ENCODE measurements around the gene GSKIP.

GSKIP gene

GRCh38 chr14:96362965-96363750 lies at the start of gene GSKIP, which contains the start of gene ATG2B:
GSKIP (plus strand) TSS chr14:96363526; CDS start chr14:96382248, 18,722 bp downstream.
ATG2B (minus strand) TSS chr14:96363341; CDS start chr14:96362976, 365 bp downstream.
- no peak for TF ChIP-seq CTCF (IDR thresholded peaks at IDR 0.05; ENCODE audit: unreplicated experiment in 3 of 3)
- Mint-ChIP-seq H3K9me3 (no peaks in the 10 kb centered on the region), H3K4me3 (peak within 1 kb of the TSS; percentile 95 to 97 (median 95)), H3K36me3 (ENCODE audit: low read depth) (peaks cover 4% of the 10 kb centered on the region), H3K4me1 (peaks cover 44% of the 10 kb centered on the region), H3K27ac (peak within 1 kb of the TSS; percentile 83 to 93 (median 92)), H3K27me3 (ENCODE audit: low read depth) (no peaks in the 10 kb centered on the region)

DNA sequence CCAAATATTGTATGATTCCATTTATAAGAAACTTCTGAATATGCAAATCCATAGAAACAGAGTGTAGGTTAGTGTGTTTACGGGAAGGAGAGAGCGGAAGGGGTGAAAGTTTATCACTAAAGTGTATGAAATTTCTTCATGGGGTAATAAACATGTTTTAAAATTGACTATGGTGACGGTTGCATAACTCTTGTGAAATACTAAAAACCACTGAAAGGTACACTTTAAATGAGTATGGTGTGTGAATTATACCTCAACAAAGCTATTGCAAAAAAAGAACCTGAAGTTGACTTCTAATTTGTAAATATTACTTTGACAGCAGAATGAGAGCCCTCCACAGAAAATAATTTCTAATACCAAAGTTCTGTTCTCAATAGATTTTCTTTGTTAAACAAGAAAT lies 47.2 kb upstream of the GSKIP start:
- no peaks in the 10 kb centered on the region for H3K9me3 Mint-ChIP-seq
- no peaks in the 10 kb centered on the region for H3K4me1 Mint-ChIP-seq
- no peak for TF ChIP-seq CTCF (IDR thresholded peaks at IDR 0.05; ENCODE audit: unreplicated experiment in 3 of 3)
- no peaks in the 10 kb centered on the region for H3K27me3 Mint-ChIP-seq (ENCODE audit: low read depth)
- no peak overlapping the region for H3K27ac Mint-ChIP-seq
- no peak overlapping the region for H3K4me3 Mint-ChIP-seq
- peaks cover 56% of the 10 kb centered on the region for H3K36me3 Mint-ChIP-seq (ENCODE audit: low read depth)

DNA sequence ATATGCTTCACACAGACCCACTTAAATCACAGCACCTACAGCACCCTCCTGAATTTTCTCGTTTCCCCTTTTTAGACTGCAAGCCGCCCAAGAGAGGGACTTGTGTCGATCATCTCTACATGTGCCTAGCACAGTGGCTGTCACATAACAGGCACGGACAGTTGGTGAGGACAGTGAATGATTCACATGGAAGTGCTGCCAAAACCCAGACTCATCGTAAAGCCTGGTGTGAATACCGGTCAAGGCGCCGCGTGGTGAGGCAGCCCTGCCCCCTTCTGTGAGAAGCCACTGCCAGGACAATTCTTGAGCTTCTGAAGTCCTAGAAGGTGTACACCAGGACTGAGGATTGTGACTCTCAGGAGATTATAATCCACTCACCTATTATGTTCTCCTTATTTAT lies 44.5 kb upstream of the GSKIP start:
- Mint-ChIP-seq H3K9me3 (no peaks in the 10 kb centered on the region), H3K4me1 (no peaks in the 10 kb centered on the region), H3K4me3 (no peak overlapping the region), H3K27me3 (ENCODE audit: low read depth) (no peaks in the 10 kb centered on the region), H3K27ac (no peak overlapping the region), H3K36me3 (ENCODE audit: low read depth) (peaks cover 58% of the 10 kb centered on the region)
- TF ChIP-seq CTCF (IDR thresholded peaks at IDR 0.05; ENCODE audit: unreplicated experiment in 3 of 3): no peak

DNA sequence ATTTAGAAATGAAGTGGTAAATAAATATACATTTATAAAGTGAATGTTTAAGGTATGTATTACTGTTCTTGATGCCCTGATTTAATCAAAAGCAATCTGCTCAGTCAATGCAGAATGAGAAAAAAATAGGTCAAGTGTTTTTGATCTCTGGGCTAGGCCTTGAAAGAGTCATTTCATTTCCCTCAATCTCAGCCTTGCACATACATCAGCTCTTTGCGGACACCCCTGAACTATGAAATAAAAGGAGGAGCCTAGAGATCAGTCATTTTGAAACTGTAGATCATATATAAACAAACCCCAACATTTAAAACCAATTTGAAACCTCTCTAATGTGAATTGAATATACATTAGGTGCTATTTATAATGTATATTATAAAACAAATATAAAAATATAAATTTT lies 42.7 kb upstream of the GSKIP start:
- no peaks in the 10 kb centered on the region for H3K9me3 Mint-ChIP-seq
- no peaks in the 10 kb centered on the region for H3K4me1 Mint-ChIP-seq
- no peaks in the 10 kb centered on the region for H3K27me3 Mint-ChIP-seq (ENCODE audit: low read depth)
- TF ChIP-seq CTCF (IDR thresholded peaks at IDR 0.05; ENCODE audit: unreplicated experiment in 3 of 3): no peak
- no peak overlapping the region for H3K4me3 Mint-ChIP-seq
- H3K27ac Mint-ChIP-seq: no peak overlapping the region
- peaks cover 59% of the 10 kb centered on the region for H3K36me3 Mint-ChIP-seq (ENCODE audit: low read depth)

DNA sequence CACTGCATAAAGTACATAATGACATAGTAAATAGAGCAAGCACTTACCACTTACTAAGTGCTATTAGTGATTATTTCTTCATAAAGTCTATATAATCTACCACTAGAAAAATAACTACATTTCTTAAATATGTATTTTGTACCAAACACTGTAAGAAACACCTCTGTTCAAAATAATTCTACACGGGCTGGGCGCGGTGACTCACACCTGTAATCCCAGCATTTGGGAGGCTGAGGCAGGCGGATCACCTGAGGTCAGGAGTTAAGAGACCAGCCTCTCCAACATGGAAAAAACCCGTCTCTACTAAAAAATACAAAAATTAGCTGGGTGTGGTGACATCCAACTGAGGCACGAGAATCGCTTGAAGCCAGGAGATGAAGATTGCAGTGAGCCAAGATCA lies 39.1 kb upstream of the GSKIP start:
- H3K4me1 Mint-ChIP-seq: no peaks in the 10 kb centered on the region
- no peak overlapping the region for H3K4me3 Mint-ChIP-seq
- H3K27ac Mint-ChIP-seq: no peak overlapping the region
- peaks cover 46% of the 10 kb centered on the region for H3K36me3 Mint-ChIP-seq (ENCODE audit: low read depth)
- no peaks in the 10 kb centered on the region for H3K9me3 Mint-ChIP-seq
- no peaks in the 10 kb centered on the region for H3K27me3 Mint-ChIP-seq (ENCODE audit: low read depth)
- no peak for TF ChIP-seq CTCF (IDR thresholded peaks at IDR 0.05; ENCODE audit: unreplicated experiment in 3 of 3)

DNA sequence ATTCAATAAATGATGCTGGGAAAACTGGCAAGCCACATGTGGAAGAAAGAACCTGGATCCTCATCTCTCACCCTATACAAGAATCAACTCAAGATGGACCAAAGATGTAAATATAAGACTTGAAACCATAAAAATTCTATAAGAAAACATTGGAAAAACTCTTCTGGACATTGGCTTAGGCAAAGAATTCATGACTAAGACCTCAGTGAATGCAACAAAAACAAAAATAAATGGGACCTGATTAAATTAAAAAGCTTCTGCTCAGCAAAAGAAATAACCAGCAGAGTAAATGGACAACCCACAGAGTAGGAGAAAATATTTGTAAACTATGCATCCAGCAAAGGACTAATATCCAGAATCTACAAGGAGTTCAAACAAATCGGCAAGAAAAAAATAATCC lies 24.8 kb upstream of the GSKIP start:
- TF ChIP-seq CTCF (IDR thresholded peaks at IDR 0.05; ENCODE audit: unreplicated experiment in 3 of 3): no peak
- Mint-ChIP-seq H3K27me3 (ENCODE audit: low read depth) (no peaks in the 10 kb centered on the region), H3K4me3 (no peak overlapping the region), H3K9me3 (no peaks in the 10 kb centered on the region), H3K36me3 (ENCODE audit: low read depth) (peaks cover 57% of the 10 kb centered on the region), H3K27ac (no peak overlapping the region), H3K4me1 (no peaks in the 10 kb centered on the region)

Data from nephron (organoid).